Loucy (cell line): ENCODE results near the gene ENC1.

Experiments
- EZH2phosphoT487 ChIP-seq: fragments of 200-600 bp; IDR thresholded peaks from 2 replicates; pipeline ENCODE4 v1.6.1; 2018; ENCODE audit warnings: antibody characterized with exemption, mild to moderate bottlenecking, moderate library complexity, borderline replicate concordance
- TF ChIP-seq, protein P1 (sequence below): fragments of 200-600 bp; sonication (generic); conservative IDR thresholded peaks from 2 replicates; pipeline ENCODE4 v1.5.1; 2014; ENCODE audit warnings: mild to moderate bottlenecking, antibody characterized with exemption, low read length

- TF ChIP-seq, protein P1, sequence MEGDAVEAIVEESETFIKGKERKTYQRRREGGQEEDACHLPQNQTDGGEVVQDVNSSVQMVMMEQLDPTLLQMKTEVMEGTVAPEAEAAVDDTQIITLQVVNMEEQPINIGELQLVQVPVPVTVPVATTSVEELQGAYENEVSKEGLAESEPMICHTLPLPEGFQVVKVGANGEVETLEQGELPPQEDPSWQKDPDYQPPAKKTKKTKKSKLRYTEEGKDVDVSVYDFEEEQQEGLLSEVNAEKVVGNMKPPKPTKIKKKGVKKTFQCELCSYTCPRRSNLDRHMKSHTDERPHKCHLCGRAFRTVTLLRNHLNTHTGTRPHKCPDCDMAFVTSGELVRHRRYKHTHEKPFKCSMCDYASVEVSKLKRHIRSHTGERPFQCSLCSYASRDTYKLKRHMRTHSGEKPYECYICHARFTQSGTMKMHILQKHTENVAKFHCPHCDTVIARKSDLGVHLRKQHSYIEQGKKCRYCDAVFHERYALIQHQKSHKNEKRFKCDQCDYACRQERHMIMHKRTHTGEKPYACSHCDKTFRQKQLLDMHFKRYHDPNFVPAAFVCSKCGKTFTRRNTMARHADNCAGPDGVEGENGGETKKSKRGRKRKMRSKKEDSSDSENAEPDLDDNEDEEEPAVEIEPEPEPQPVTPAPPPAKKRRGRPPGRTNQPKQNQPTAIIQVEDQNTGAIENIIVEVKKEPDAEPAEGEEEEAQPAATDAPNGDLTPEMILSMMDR: no peak
- no peak for TF ChIP-seq EZH2phosphoT487
Measured at GRCh38 chr5:74634611-74635286, 5.8 kb downstream of the ENC1 start.
